Measurements from ENCODE around the gene TNIK. TPM values are rescaled to one million over a fixed set of nuclear protein-coding genes. Genes with fewer than 3 reads are reported as not detected.

TNIK gene
- total and polyA plus RNA-seq, 10 donors, result 0.85 to 34.5 (median 14.1) TPM

DNA sequence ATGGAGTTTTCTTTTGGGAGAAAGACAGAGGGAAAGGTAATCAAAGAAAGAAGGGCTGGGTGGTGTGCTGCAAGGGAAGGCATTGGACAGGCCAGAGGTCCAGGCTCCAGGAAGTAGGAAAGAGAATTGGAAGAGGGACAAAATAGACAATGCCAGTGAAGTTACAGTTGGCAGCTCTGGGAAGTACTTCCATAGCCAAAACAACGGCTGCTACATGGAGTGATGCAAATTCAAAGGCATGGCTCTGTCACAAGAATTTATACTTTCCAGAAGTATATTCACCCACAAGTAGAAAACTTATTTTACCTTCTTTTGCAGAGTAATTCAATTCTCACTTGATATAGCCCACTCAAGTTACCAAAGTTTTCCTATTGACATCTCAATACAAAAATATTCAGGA, 191.5 kb downstream of the TNIK start:
- Histone ChIP-seq H3K36me3 (no peaks in the 10 kb centered on the region), H3K27me3 (replicated peaks in 1 of 7) (no peaks in the 10 kb centered on the region), H3K9me3 (no peaks in the 10 kb centered on the region), H3K4me3 (no peak overlapping the region), H3K4me1 (peaks cover 6 to 40% (median 11%) of the 10 kb centered on the region in 6 donors), H3K27ac (no peak overlapping the region)
- 74 to 94% (median 79%) methylated on average over 1 of the region's 1 CpG for WGBS, 5 donors
- intact Hi-C loops (cut with DNase I; ENCODE audit: low total_unique reads), result no loop called here
- no peak for DNase-seq
- TF ChIP-seq POLR2AphosphoS5 (IDR thresholded peaks at IDR 0.05) (no peak), POLR2A (IDR thresholded peaks at IDR 0.05) (no peak), CTCF (IDR thresholded peaks at IDR 0.05 in 8 of 11, conservative IDR thresholded peaks at IDR 0.05 in 3 of 11) (no peak)

DNA sequence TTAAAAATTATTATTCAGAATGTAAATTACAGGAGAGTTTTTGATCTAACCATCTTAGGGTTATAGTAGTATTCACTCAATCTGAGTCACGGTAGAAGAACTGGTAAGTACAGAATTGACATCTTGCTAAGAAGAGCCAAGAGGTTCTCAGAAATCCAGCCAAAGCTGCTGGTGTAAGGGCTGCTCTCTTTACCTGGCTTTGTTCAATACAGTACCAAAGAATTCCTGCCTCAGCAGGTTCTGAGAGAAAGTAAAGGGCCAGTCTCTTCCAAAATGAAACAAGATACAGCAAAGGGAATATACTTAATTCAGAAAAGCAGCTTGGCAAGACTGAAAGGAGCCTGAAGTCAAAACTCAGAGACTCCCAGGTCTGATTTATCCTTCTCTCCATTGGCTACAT, 193.1 kb downstream of the TNIK start:
- 64 to 74% (median 66%) methylated on average over 1 of the region's 1 CpG for WGBS, 5 donors
- TF ChIP-seq POLR2AphosphoS5 (IDR thresholded peaks at IDR 0.05), result no peak
- no peak for TF ChIP-seq POLR2A (IDR thresholded peaks at IDR 0.05)
- no peak for TF ChIP-seq CTCF (IDR thresholded peaks at IDR 0.05 in 8 of 11, conservative IDR thresholded peaks at IDR 0.05 in 3 of 11)
- Histone ChIP-seq H3K4me3 (no peak overlapping the region), H3K4me1 (peaks cover 6 to 40% (median 11%) of the 10 kb centered on the region in 6 donors), H3K27me3 (replicated peaks in 1 of 7) (no peaks in the 10 kb centered on the region), H3K27ac (no peak overlapping the region), H3K36me3 (no peaks in the 10 kb centered on the region), H3K9me3 (no peaks in the 10 kb centered on the region)
- intact Hi-C loops (cut with DNase I; ENCODE audit: low total_unique reads), result no loop called here
- no peak for DNase-seq

- peaks cover 6 to 40% (median 11%) of the 10 kb centered on the region in 6 donors for H3K4me1 ChIP-seq
- no peak overlapping the region for H3K4me3 ChIP-seq
- H3K9me3 ChIP-seq, result no peaks in the 10 kb centered on the region
- no peak for DNase-seq
- no peaks in the 10 kb centered on the region for H3K27me3 ChIP-seq (replicated peaks in 1 of 7)
- WGBS, 5 donors, result 29 to 45% (median 30%) methylated on average over 1 of the region's 1 CpG
- intact Hi-C loops (cut with DNase I; ENCODE audit: low total_unique reads), result no loop called here
- no peaks in the 10 kb centered on the region for H3K36me3 ChIP-seq
- no peak overlapping the region for H3K27ac ChIP-seq
- TF ChIP-seq POLR2A (IDR thresholded peaks at IDR 0.05), result no peak
- TF ChIP-seq POLR2AphosphoS5 (IDR thresholded peaks at IDR 0.05), result no peak
- TF ChIP-seq CTCF (IDR thresholded peaks at IDR 0.05 in 8 of 11, conservative IDR thresholded peaks at IDR 0.05 in 3 of 11), result no peak
Measured at GRCh38 chr3:171266740-171267073, 193.5 kb downstream of the TNIK start.

DNA sequence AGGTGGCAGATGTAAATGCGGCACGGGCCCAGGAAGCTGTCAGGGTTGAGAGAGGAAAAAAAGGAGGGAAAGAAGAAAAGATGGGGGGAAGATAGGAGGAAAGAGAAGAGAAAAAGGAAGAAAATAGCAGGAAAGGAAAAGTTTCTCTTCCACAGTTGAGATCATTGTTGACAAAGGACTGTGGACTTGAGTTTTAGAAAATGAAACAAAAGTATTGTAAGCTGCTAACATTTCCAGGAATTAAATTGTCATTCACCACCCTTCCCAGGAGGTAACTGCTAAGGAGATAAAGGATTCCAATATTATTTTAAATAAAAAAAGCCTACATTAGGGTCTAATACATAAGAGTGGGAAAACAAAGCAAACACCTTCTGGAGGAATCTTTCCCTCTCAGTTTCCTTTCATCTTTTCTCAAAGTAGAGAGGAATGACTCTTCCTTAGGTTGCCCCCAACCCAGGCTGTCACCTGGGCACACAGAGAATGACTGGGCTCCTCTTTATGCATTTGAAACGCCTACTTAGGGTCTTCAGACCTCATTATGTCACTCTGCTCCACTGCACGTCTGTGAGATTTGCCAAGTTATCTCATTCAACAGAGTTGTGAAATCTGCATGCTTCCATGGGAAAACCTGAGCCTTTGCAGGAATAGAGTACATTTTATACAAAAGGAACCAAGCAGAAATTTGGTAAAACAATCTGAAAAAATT, 194.0 kb downstream of the TNIK start:
- 66 to 71% (median 69%) methylated on average over 4 of the region's 4 CpGs for WGBS, 5 donors
- intact Hi-C loops (cut with DNase I; ENCODE audit: low total_unique reads), result no loop called here
- Histone ChIP-seq H3K27me3 (replicated peaks in 1 of 7) (no peaks in the 10 kb centered on the region), H3K4me1 (peaks cover 6 to 40% (median 11%) of the 10 kb centered on the region in 6 donors), H3K9me3 (no peaks in the 10 kb centered on the region), H3K4me3 (no peak overlapping the region), H3K36me3 (no peaks in the 10 kb centered on the region), H3K27ac (no peak overlapping the region)
- no peak for DNase-seq
- no peak for TF ChIP-seq POLR2AphosphoS5 (IDR thresholded peaks at IDR 0.05)
- TF ChIP-seq CTCF (IDR thresholded peaks at IDR 0.05 in 8 of 11, conservative IDR thresholded peaks at IDR 0.05 in 3 of 11), result no peak
- no peak for TF ChIP-seq POLR2A (IDR thresholded peaks at IDR 0.05)
